ENCODE measurements around the gene FASTKD2. TPM values are rescaled to one million over a fixed set of nuclear protein-coding genes. Genes with fewer than 3 reads are reported as not detected.
"Not testable (repeated sequence)": the region's sequence is repeated elsewhere in the genome, so short reads cannot be mapped to it uniquely, and the experiment has no call there.

The FASTKD2 gene
- total RNA-seq, 1 experiment from 2014 or later: 41.4 TPM

- H3K27me3 ChIP-seq (replicated peaks): no peaks in the 10 kb centered on the region
- H3K4me3 ChIP-seq: no peak overlapping the region
- H3K9me3 ChIP-seq (replicated peaks): no peaks in the 10 kb centered on the region
- no peak overlapping the region for H3K27ac ChIP-seq
- H3K36me3 ChIP-seq: no peaks in the 10 kb centered on the region
- peaks cover 6% of the 10 kb centered on the region; the same call in 1 of the 2 replicates for H3K4me1 ChIP-seq (replicated peaks)
- DNase-seq (ENCODE audit: low read depth in 1 of 2, low spot score in 2 of 2): peak; percentile 60 to 63
These were observed 35.4 kb downstream of the FASTKD2 start for GRCh38 chr2:206800506-206801417.

- no peak for DNase-seq (ENCODE audit: low read depth in 1 of 2, low spot score in 2 of 2)
- H3K9me3 ChIP-seq (replicated peaks): no peaks in the 10 kb centered on the region
- H3K4me3 ChIP-seq: no peak overlapping the region
- H3K36me3 ChIP-seq: no peaks in the 10 kb centered on the region
- no peak overlapping the region for H3K27ac ChIP-seq
- H3K27me3 ChIP-seq (replicated peaks): no peaks in the 10 kb centered on the region
- peaks cover 6% of the 10 kb centered on the region; the same call in 1 of the 2 replicates for H3K4me1 ChIP-seq (replicated peaks)
These were observed 36.2 kb downstream of the FASTKD2 start for GRCh38 chr2:206801418-206802189.

- no peaks in the 10 kb centered on the region for H3K36me3 ChIP-seq
- no peak overlapping the region for H3K27ac ChIP-seq
- H3K4me1 ChIP-seq (replicated peaks): peaks cover 6% of the 10 kb centered on the region; the same call in 1 of the 2 replicates
- no peak for DNase-seq (ENCODE audit: low read depth in 1 of 2, low spot score in 2 of 2)
- H3K27me3 ChIP-seq (replicated peaks): no peaks in the 10 kb centered on the region
- no peaks in the 10 kb centered on the region for H3K9me3 ChIP-seq (replicated peaks)
- no peak overlapping the region for H3K4me3 ChIP-seq
These were observed 37.5 kb downstream of the FASTKD2 start for GRCh38 chr2:206802654-206803514.

GRCh38 chr2:206804326-206804725 lies 38.9 kb downstream of the FASTKD2 start:
- H3K4me3 ChIP-seq: no peak overlapping the region
- H3K27me3 ChIP-seq (replicated peaks): no peaks in the 10 kb centered on the region
- peaks cover 6% of the 10 kb centered on the region; the same call in 1 of the 2 replicates for H3K4me1 ChIP-seq (replicated peaks)
- no peak for DNase-seq (ENCODE audit: low read depth in 1 of 2, low spot score in 2 of 2)
- no peak overlapping the region for H3K27ac ChIP-seq
- no peaks in the 10 kb centered on the region for H3K9me3 ChIP-seq (replicated peaks)
- H3K36me3 ChIP-seq: no peaks in the 10 kb centered on the region

GRCh38 chr2:206805887-206806607 lies 40.6 kb downstream of the FASTKD2 start:
- Histone ChIP-seq H3K4me1 (replicated peaks) (no peaks in the 10 kb centered on the region), H3K4me3 (no peak overlapping the region), H3K9me3 (replicated peaks) (no peaks in the 10 kb centered on the region), H3K36me3 (no peaks in the 10 kb centered on the region), H3K27ac (no peak overlapping the region), H3K27me3 (replicated peaks) (no peaks in the 10 kb centered on the region)
- DNase-seq (ENCODE audit: low read depth in 1 of 2, low spot score in 2 of 2): no peak

- H3K36me3 ChIP-seq; H3K4me3 ChIP-seq; H3K27ac ChIP-seq; DNase-seq (ENCODE audit: low read depth in 1 of 2, low spot score in 2 of 2); H3K9me3 ChIP-seq (replicated peaks); H3K27me3 ChIP-seq (replicated peaks); H3K4me1 ChIP-seq (replicated peaks): not testable (repeated sequence)
These were observed 42.2 kb downstream of the FASTKD2 start for GRCh38 chr2:206807624-206808023.

GRCh38 chr2:206812471-206812870 lies 47.1 kb downstream of the FASTKD2 start:
- not testable (repeated sequence) for H3K9me3 ChIP-seq (replicated peaks); DNase-seq (ENCODE audit: low read depth in 1 of 2, low spot score in 2 of 2); H3K27me3 ChIP-seq (replicated peaks); H3K4me1 ChIP-seq (replicated peaks); H3K36me3 ChIP-seq; H3K4me3 ChIP-seq; H3K27ac ChIP-seq

- Histone ChIP-seq H3K27ac (no peak overlapping the region), H3K4me3 (no peak overlapping the region)
- DNase-seq (ENCODE audit: low read depth in 1 of 2, low spot score in 2 of 2): no peak
These were observed 49.1 kb downstream of the FASTKD2 start for GRCh38 chr2:206814498-206814897.

GRCh38 chr2:206820807-206821206 lies 55.4 kb downstream of the FASTKD2 start:
- no peaks in the 10 kb centered on the region for H3K4me1 ChIP-seq (replicated peaks)
- H3K36me3 ChIP-seq: no peaks in the 10 kb centered on the region
- H3K4me3 ChIP-seq: no peak overlapping the region
- no peaks in the 10 kb centered on the region for H3K27me3 ChIP-seq (replicated peaks)
- H3K27ac ChIP-seq: no peak overlapping the region
- no peak for DNase-seq (ENCODE audit: low read depth in 1 of 2, low spot score in 2 of 2)
- no peaks in the 10 kb centered on the region for H3K9me3 ChIP-seq (replicated peaks)

More at GRCh38 chr2:206814498-206814897, 49.1 kb downstream of the FASTKD2 start:
- Histone ChIP-seq H3K4me1 (replicated peaks) (no peaks in the 10 kb centered on the region), H3K9me3 (replicated peaks) (no peaks in the 10 kb centered on the region), H3K36me3 (no peaks in the 10 kb centered on the region), H3K27me3 (replicated peaks) (no peaks in the 10 kb centered on the region)

GRCh38 chr2:206823178-206823577 lies 57.8 kb downstream of the FASTKD2 start:
- DNase-seq (ENCODE audit: low read depth in 1 of 2, low spot score in 2 of 2): no peak
- Histone ChIP-seq H3K4me3 (no peak overlapping the region), H3K36me3 (no peaks in the 10 kb centered on the region), H3K27me3 (replicated peaks) (no peaks in the 10 kb centered on the region), H3K27ac (no peak overlapping the region), H3K4me1 (replicated peaks) (no peaks in the 10 kb centered on the region), H3K9me3 (replicated peaks) (no peaks in the 10 kb centered on the region)

GRCh38 chr2:206824087-206824618 lies 58.7 kb downstream of the FASTKD2 start:
- no peak overlapping the region for H3K27ac ChIP-seq
- no peaks in the 10 kb centered on the region for H3K36me3 ChIP-seq
- H3K9me3 ChIP-seq (replicated peaks): no peaks in the 10 kb centered on the region
- no peaks in the 10 kb centered on the region for H3K27me3 ChIP-seq (replicated peaks)
- no peak overlapping the region for H3K4me3 ChIP-seq
- H3K4me1 ChIP-seq (replicated peaks): no peaks in the 10 kb centered on the region
- DNase-seq (ENCODE audit: low read depth in 1 of 2, low spot score in 2 of 2): no peak

- no peak overlapping the region for H3K27ac ChIP-seq
- no peak for DNase-seq (ENCODE audit: low read depth in 1 of 2, low spot score in 2 of 2)
- no peaks in the 10 kb centered on the region for H3K27me3 ChIP-seq (replicated peaks)
- H3K4me1 ChIP-seq (replicated peaks): no peaks in the 10 kb centered on the region
- H3K36me3 ChIP-seq: no peaks in the 10 kb centered on the region
- H3K4me3 ChIP-seq: no peak overlapping the region
- H3K9me3 ChIP-seq (replicated peaks): no peaks in the 10 kb centered on the region
These were observed 59.6 kb downstream of the FASTKD2 start for GRCh38 chr2:206824993-206825392.
